Measurements from ENCODE around the gene RAB18.

DNA sequence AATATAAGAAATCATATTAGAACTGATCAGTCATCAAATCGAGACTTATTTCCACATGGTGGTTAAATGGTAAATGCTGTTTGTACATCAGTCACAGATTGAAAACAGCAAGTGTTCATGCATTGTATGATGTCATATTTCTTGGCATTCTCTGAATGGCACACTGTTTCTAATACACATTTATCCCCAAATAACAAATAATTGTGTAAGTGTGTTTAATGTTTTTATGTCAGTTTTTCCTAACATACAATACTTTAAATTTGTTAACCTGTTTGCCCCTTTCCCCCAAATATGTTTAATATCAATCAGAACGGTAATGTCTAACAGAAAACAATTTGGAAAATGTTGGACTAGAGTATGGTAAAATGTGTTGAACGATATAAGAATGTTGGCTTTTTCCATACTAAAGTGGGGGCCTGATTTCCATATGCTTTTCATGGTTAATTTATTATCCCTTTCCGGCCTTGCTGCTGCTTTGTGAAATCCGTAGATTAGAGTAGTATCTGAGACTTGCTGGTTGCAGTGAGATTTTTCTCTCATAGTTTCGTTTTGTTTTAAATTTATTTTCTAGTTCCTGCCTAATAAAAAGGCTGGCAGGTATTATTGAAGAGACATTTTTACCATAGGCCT is 23.7 kb downstream of the RAB18 start:
- TF ChIP-seq, protein P1, sequence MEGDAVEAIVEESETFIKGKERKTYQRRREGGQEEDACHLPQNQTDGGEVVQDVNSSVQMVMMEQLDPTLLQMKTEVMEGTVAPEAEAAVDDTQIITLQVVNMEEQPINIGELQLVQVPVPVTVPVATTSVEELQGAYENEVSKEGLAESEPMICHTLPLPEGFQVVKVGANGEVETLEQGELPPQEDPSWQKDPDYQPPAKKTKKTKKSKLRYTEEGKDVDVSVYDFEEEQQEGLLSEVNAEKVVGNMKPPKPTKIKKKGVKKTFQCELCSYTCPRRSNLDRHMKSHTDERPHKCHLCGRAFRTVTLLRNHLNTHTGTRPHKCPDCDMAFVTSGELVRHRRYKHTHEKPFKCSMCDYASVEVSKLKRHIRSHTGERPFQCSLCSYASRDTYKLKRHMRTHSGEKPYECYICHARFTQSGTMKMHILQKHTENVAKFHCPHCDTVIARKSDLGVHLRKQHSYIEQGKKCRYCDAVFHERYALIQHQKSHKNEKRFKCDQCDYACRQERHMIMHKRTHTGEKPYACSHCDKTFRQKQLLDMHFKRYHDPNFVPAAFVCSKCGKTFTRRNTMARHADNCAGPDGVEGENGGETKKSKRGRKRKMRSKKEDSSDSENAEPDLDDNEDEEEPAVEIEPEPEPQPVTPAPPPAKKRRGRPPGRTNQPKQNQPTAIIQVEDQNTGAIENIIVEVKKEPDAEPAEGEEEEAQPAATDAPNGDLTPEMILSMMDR (IDR thresholded peaks at IDR 0.05): no peak
- no peak for TF ChIP-seq POLR2A (IDR thresholded peaks at IDR 0.05)

All from lower leg skin (tissue), 3 donors.